IMR-90 (cell line): ENCODE results near the gene NUFIP1. TPM values are rescaled to one million over a fixed set of nuclear protein-coding genes. Genes with fewer than 3 reads are reported as not detected.

ENCODE experiments used
- ATAC-seq: fragments of 200-7000 bp; cut with Tn5 transposase; 2 replicates; pipeline ENCODE4 v1.9.1; 2020; ENCODE audit warnings: low read depth, mild to moderate bottlenecking, moderate library complexity
- BruUV-seq: library from RNA; stranded (reverse); fragments of 400-500 nt; replicated peaks from 2 replicates; lab custom pipeline; 2021; lab: Mats Ljungman, UMichigan
- CTCF ChIA-PET: fragments of 300-600 bp; formaldehyde crosslinking; extraction: SDS; loops from one replicate; lab custom pipeline; 2021; ENCODE audit warnings: antibody characterized with exemption; lab: Yijun Ruan, JAX
- POLR2A ChIA-PET: fragments of 300-600 bp; sonication (Branson Sonifier 250); formaldehyde crosslinking; loops from one replicate; lab custom pipeline; 2022; ENCODE audit warnings: antibody characterized with exemption; ENCODE audit not compliant: unreplicated experiment; lab: Charles Lee
- DNase-seq: peaks from one replicate; pipeline ENCODE4 v3.0.0; 2013
- H2AFZ ChIP-seq: replicated peaks from 2 replicates; pipeline ENCODE3; 2013; ENCODE audit warnings: low read length, mild to moderate bottlenecking; ENCODE audit not compliant: poor library complexity
- H2AK5ac ChIP-seq: 2 replicates; pipeline ENCODE4 v1.6.1; 2013; ENCODE audit warnings: low read depth, low read length, inconsistent platforms
- H2AK9ac ChIP-seq: replicated peaks from 2 replicates; pipeline ENCODE3; 2013; ENCODE audit warnings: mild to moderate bottlenecking, low read depth, low read length, moderate library complexity; ENCODE audit not compliant: poor library complexity
- H2BK120ac ChIP-seq: 2 replicates; pipeline ENCODE4 v1.6.1; 2013; ENCODE audit warnings: low read depth, low read length, inconsistent platforms
- H2BK15ac ChIP-seq: 3 replicates; pipeline ENCODE4 v1.6.1; 2013; ENCODE audit warnings: low read depth, low read length, inconsistent platforms
- H2BK20ac ChIP-seq: 2 replicates; pipeline ENCODE4 v1.6.1; 2013; ENCODE audit warnings: low read depth, mild to moderate bottlenecking, inconsistent platforms, low read length, moderate library complexity
- H2BK5ac ChIP-seq: 2 replicates; pipeline ENCODE4 v1.6.1; 2013; ENCODE audit warnings: mild to moderate bottlenecking, low read depth, low read length, inconsistent platforms; ENCODE audit not compliant: poor library complexity, severe bottlenecking
- H3K14ac ChIP-seq: replicated peaks from 2 replicates; pipeline ENCODE4 v1.6.1; 2013; ENCODE audit warnings: low read depth, low read length, inconsistent platforms
- H3K18ac ChIP-seq: 2 replicates; pipeline ENCODE4 v1.6.1; 2013; ENCODE audit warnings: low read depth, low read length, control low read depth
- H3K23ac ChIP-seq: 2 replicates; pipeline ENCODE4 v1.6.1; 2013; ENCODE audit warnings: low read depth, low read length, inconsistent platforms
- H3K27ac ChIP-seq: 2 replicates; pipeline ENCODE4 v1.5.1; 2013; ENCODE audit warnings: mild to moderate bottlenecking, control low read depth, low read length; ENCODE audit not compliant: insufficient read depth
- H3K27me3 ChIP-seq: 2 replicates; pipeline ENCODE4 v1.6.1; 2013; ENCODE audit warnings: low read length; ENCODE audit not compliant: control insufficient read depth, insufficient read depth
- H3K36me3 ChIP-seq: 2 replicates; pipeline ENCODE4 v1.6.1; 2013; ENCODE audit warnings: low read length, mixed read lengths; ENCODE audit not compliant: control insufficient read depth, insufficient read depth
- H3K4ac ChIP-seq: 2 replicates; pipeline ENCODE4 v1.6.1; 2013; ENCODE audit warnings: low read depth, low read length, inconsistent platforms
- H3K4me1 ChIP-seq: 2 replicates; pipeline ENCODE4 v1.6.1; 2013; ENCODE audit warnings: low read length, mixed read lengths; ENCODE audit not compliant: control insufficient read depth, insufficient read depth
- H3K4me2 ChIP-seq: 2 replicates; pipeline ENCODE4 v1.6.1; 2013; ENCODE audit warnings: low read depth, mild to moderate bottlenecking, control low read depth, low read length, moderate library complexity
- H3K4me3 ChIP-seq: 2 replicates; pipeline ENCODE4 v1.5.1; 2013; ENCODE audit warnings: low read depth, mild to moderate bottlenecking, control low read depth, low read length, moderate library complexity; ENCODE audit not compliant: insufficient read depth
- H3K56ac ChIP-seq: 2 replicates; pipeline ENCODE4 v1.6.1; 2013; ENCODE audit warnings: low read length, inconsistent platforms; ENCODE audit not compliant: insufficient read depth; ENCODE audit errors: extremely low read depth
- H3K79me1 ChIP-seq, 2 experiments: 2 replicates each; pipeline ENCODE4 v1.6.1; 2013; ENCODE audit warnings: low read length in 2 of 2, inconsistent platforms in 1 of 2, low read depth in 1 of 2
- H3K9ac ChIP-seq: 2 replicates; pipeline ENCODE4 v1.6.1; 2013; ENCODE audit warnings: low read depth, low read length, control low read depth
- H3K9me1 ChIP-seq: 2 replicates; pipeline ENCODE4 v1.6.1; 2013; ENCODE audit warnings: low read length, inconsistent platforms; ENCODE audit not compliant: insufficient read depth
- H3K9me3 ChIP-seq: 2 replicates; pipeline ENCODE4 v1.6.1; 2013; ENCODE audit warnings: low read length; ENCODE audit not compliant: control insufficient read depth, insufficient read depth
- H4K20me1 ChIP-seq: 2 replicates; pipeline ENCODE4 v1.6.1; 2013; ENCODE audit warnings: low read length, inconsistent platforms; ENCODE audit not compliant: insufficient read depth
- H4K5ac ChIP-seq: 2 replicates; pipeline ENCODE4 v1.6.1; 2013; ENCODE audit warnings: mild to moderate bottlenecking, low read depth, low read length, control low read depth
- H4K8ac ChIP-seq, 2 experiments: 2 replicates each; pipeline ENCODE4 v1.6.1; 2013; ENCODE audit warnings: low read depth in 2 of 2, low read length in 2 of 2, control low read depth in 1 of 2, inconsistent platforms in 1 of 2
- H4K91ac ChIP-seq: 2 replicates; pipeline ENCODE4 v1.6.1; 2013; ENCODE audit warnings: low read depth, low read length, inconsistent platforms; ENCODE audit not compliant: insufficient read depth
- CEBPB ChIP-seq: IDR thresholded peaks from 2 replicates; pipeline ENCODE4 v1.6.1; 2012; ENCODE audit warnings: low read depth, low read length, improper control_type of control experiment
- CTCF ChIP-seq: conservative IDR thresholded peaks from 2 replicates; pipeline ENCODE4 v1.5.1; 2012; ENCODE audit warnings: mild to moderate bottlenecking, low read depth, low read length, improper control_type of control experiment
- RAD21 ChIP-seq: IDR thresholded peaks from 2 replicates; pipeline ENCODE4 v1.6.1; 2012; ENCODE audit warnings: low read length, improper control_type of control experiment
- SMC3 ChIP-seq: fragments of 150-350 bp; IDR thresholded peaks from 2 replicates; pipeline ENCODE4 v1.6.1; 2016; ENCODE audit warnings: low read depth, mild to moderate bottlenecking, antibody characterized with exemption, low read length, moderate library complexity
- USF2 ChIP-seq: fragments of 150-350 bp; IDR thresholded peaks from 2 replicates; pipeline ENCODE4 v1.6.1; 2017; ENCODE audit warnings: mild to moderate bottlenecking, antibody characterized with exemption, low read length, low read depth
- WGBS, 2 experiments: methylation state at CpG; one replicate each; pipeline versions ENCODE4 v1.1.5 to v1.1.7; 2013; ENCODE audit warnings: missing lambda C conversion rate in 2 of 2; ENCODE audit not compliant: insufficient read length in 1 of 2; ENCODE audit errors: extremely low coverage in 2 of 2; 5-methylcytosine and 5-hydroxymethylcytosine counted together
- dilution Hi-C: fragments of 300-500 bp; cut with HindIII; formaldehyde crosslinking; loops from one replicate; pipeline ENCODE4 v1.14.3; 2018; ENCODE audit warnings: low sequenced_read_pairs; ENCODE audit not compliant: unreplicated experiment
- in situ Hi-C: fragments of 300-500 bp; cut with MboI; formaldehyde crosslinking; loops from 3 replicates; pipeline ENCODE4 v1.14.3; 2019; ENCODE audit warnings: low sequenced_read_pairs, inconsistent platforms, mixed read lengths
- intact Hi-C: fragments of 100-400 bp; cut with micrococcal nuclease; formaldehyde crosslinking; loops from 2 replicates; pipeline ENCODE4 v1.10.0; 2022
- polyA plus RNA-seq, 3 experiments: library from polyadenylated mRNA; depleted of rRNA; stranded (reverse); fragments of >200 nt; gene quantifications; 2 replicates each; pipeline ENCODE4 v1.2.3, GENCODE V29; 2012; ENCODE audit warnings: low replicate concordance in 1 of 3
- total RNA-seq: library from RNA; depleted of rRNA; stranded (reverse); fragments of >200 nt; gene quantifications from 2 replicates; pipeline ENCODE4 v1.2.3, GENCODE V29; 2012

Gene NUFIP1
- total and polyA plus RNA-seq, 2 of the 4 experiments (the other 2 are of a cell fraction) = 1.4 to 2.3 TPM

- Histone ChIP-seq H3K4me2 (peak overlapping the region; percentile 48; the same call in 1 of the 2 replicates), H3K4me3 (no peak overlapping the region), H3K9ac (no peak overlapping the region; the same call in 1 of the 2 replicates), H2BK20ac (peak overlapping the region; percentile 50; the same call in 1 of the 2 replicates), H3K4me1 (peaks cover 9% of the 10 kb centered on the region), H2AK9ac (no peak overlapping the region), H3K9me1 (peaks cover 6% of the 10 kb centered on the region; the same call in 1 of the 2 replicates), H2BK120ac (peak overlapping the region; percentile 7; the same call in 1 of the 2 replicates), H3K23ac (no peak overlapping the region), H3K56ac (no peak overlapping the region), H4K20me1 (no peaks in the 10 kb centered on the region), H3K79me1 (peaks cover 13 to 36% of the 10 kb centered on the region in 2 experiments; a peak in 3 of 4 replicates), H4K91ac (no peak overlapping the region), H2BK5ac (peak overlapping the region; percentile 62), H2AFZ (no peak overlapping the region), H3K36me3 (peaks cover 14% of the 10 kb centered on the region), H4K8ac (peak overlapping the region in 1 of 2 experiments; percentile 72; a peak in 1 of 4 replicates), H3K4ac (no peak overlapping the region; the same call in 1 of the 2 replicates), H3K18ac (peak overlapping the region; percentile 5; the same call in 1 of the 2 replicates), H4K5ac (peak overlapping the region; percentile 54; the same call in 1 of the 2 replicates), H3K9me3 (no peaks in the 10 kb centered on the region), H3K27me3 (no peaks in the 10 kb centered on the region), H3K14ac (no peak overlapping the region), H3K27ac (no peak overlapping the region), H2BK15ac (peak overlapping the region; percentile 53; the same call in 1 of the 3 replicates), H2AK5ac (peak overlapping the region; percentile 24; the same call in 1 of the 2 replicates)
- ATAC-seq = peak; percentile 55
- 58% methylated on average over 2 of the region's 4 CpGs; no CpG with 5 or more reads in 1 of the 2 experiments for WGBS, 2 experiments
- dilution Hi-C loops (no loop called here), intact Hi-C loops (loop anchor here (1.0 to 10.0 kb wide), 5 partner anchors 153 to 1063 kb away; partner anchors contain the start of gene GTF2F2), in situ Hi-C loops (no loop called here)
- POLR2A ChIA-PET = no interaction called here
- BruUV-seq = no TSS peak
- CTCF ChIA-PET = interaction anchor here (1.1 kb wide), 1 partner anchor 9 kb away, joined by 4 read pairs; no protein-coding TSS in a partner anchor
- peak; percentile 71 for DNase-seq
- TF ChIP-seq CEBPB (peak; percentile 35; the same call in 1 of the 2 replicates), USF2 (no peak), SMC3 (peak; percentile 93), RAD21 (peak; percentile 89), CTCF (peak; percentile 87)
Observed at GRCh38 chr13:44969551-44970484, 19.5 kb downstream of the NUFIP1 start.
